IMR-90 (cell line): ENCODE measurements around the gene FKBP1B. TPM values are rescaled to one million over a fixed set of nuclear protein-coding genes. Genes with fewer than 3 reads are reported as not detected.
"Not testable (repeated sequence)": the region's sequence is repeated elsewhere in the genome, so short reads cannot be mapped to it uniquely, and the experiment has no call there.

Experiments used
- ATAC-seq: fragments of 200-7000 bp; cut with Tn5 transposase; 2 replicates; pipeline ENCODE4 v1.9.1; 2020; ENCODE audit warnings: low read depth, mild to moderate bottlenecking, moderate library complexity
- BruUV-seq: library from RNA; stranded (reverse); fragments of 400-500 nt; replicated peaks from 2 replicates; lab custom pipeline; 2021; lab: Mats Ljungman, UMichigan
- CTCF ChIA-PET: fragments of 300-600 bp; formaldehyde crosslinking; extraction: SDS; loops from one replicate; lab custom pipeline; 2021; ENCODE audit warnings: antibody characterized with exemption; lab: Yijun Ruan, JAX
- POLR2A ChIA-PET: fragments of 300-600 bp; sonication (Branson Sonifier 250); formaldehyde crosslinking; loops from one replicate; lab custom pipeline; 2022; ENCODE audit warnings: antibody characterized with exemption; ENCODE audit not compliant: unreplicated experiment; lab: Charles Lee
- DNase-seq: peaks from one replicate; pipeline ENCODE4 v3.0.0; 2013
- H2AFZ ChIP-seq: replicated peaks from 2 replicates; pipeline ENCODE3; 2013; ENCODE audit warnings: low read length, mild to moderate bottlenecking; ENCODE audit not compliant: poor library complexity
- H2AK5ac ChIP-seq: 2 replicates; pipeline ENCODE4 v1.6.1; 2013; ENCODE audit warnings: low read depth, low read length, inconsistent platforms
- H2AK9ac ChIP-seq: replicated peaks from 2 replicates; pipeline ENCODE3; 2013; ENCODE audit warnings: mild to moderate bottlenecking, low read depth, low read length, moderate library complexity; ENCODE audit not compliant: poor library complexity
- H2BK120ac ChIP-seq: 2 replicates; pipeline ENCODE4 v1.6.1; 2013; ENCODE audit warnings: low read depth, low read length, inconsistent platforms
- H2BK15ac ChIP-seq: 3 replicates; pipeline ENCODE4 v1.6.1; 2013; ENCODE audit warnings: low read depth, low read length, inconsistent platforms
- H2BK20ac ChIP-seq: 2 replicates; pipeline ENCODE4 v1.6.1; 2013; ENCODE audit warnings: low read depth, mild to moderate bottlenecking, inconsistent platforms, low read length, moderate library complexity
- H2BK5ac ChIP-seq: 2 replicates; pipeline ENCODE4 v1.6.1; 2013; ENCODE audit warnings: mild to moderate bottlenecking, low read depth, low read length, inconsistent platforms; ENCODE audit not compliant: poor library complexity, severe bottlenecking
- H3K14ac ChIP-seq: replicated peaks from 2 replicates; pipeline ENCODE4 v1.6.1; 2013; ENCODE audit warnings: low read depth, low read length, inconsistent platforms
- H3K18ac ChIP-seq: 2 replicates; pipeline ENCODE4 v1.6.1; 2013; ENCODE audit warnings: low read depth, low read length, control low read depth
- H3K23ac ChIP-seq: 2 replicates; pipeline ENCODE4 v1.6.1; 2013; ENCODE audit warnings: low read depth, low read length, inconsistent platforms
- H3K27ac ChIP-seq: 2 replicates; pipeline ENCODE4 v1.5.1; 2013; ENCODE audit warnings: mild to moderate bottlenecking, control low read depth, low read length; ENCODE audit not compliant: insufficient read depth
- H3K27me3 ChIP-seq: 2 replicates; pipeline ENCODE4 v1.6.1; 2013; ENCODE audit warnings: low read length; ENCODE audit not compliant: control insufficient read depth, insufficient read depth
- H3K36me3 ChIP-seq: 2 replicates; pipeline ENCODE4 v1.6.1; 2013; ENCODE audit warnings: low read length, mixed read lengths; ENCODE audit not compliant: control insufficient read depth, insufficient read depth
- H3K4ac ChIP-seq: 2 replicates; pipeline ENCODE4 v1.6.1; 2013; ENCODE audit warnings: low read depth, low read length, inconsistent platforms
- H3K4me1 ChIP-seq: 2 replicates; pipeline ENCODE4 v1.6.1; 2013; ENCODE audit warnings: low read length, mixed read lengths; ENCODE audit not compliant: control insufficient read depth, insufficient read depth
- H3K4me2 ChIP-seq: 2 replicates; pipeline ENCODE4 v1.6.1; 2013; ENCODE audit warnings: low read depth, mild to moderate bottlenecking, control low read depth, low read length, moderate library complexity
- H3K4me3 ChIP-seq: 2 replicates; pipeline ENCODE4 v1.5.1; 2013; ENCODE audit warnings: low read depth, mild to moderate bottlenecking, control low read depth, low read length, moderate library complexity; ENCODE audit not compliant: insufficient read depth
- H3K56ac ChIP-seq: 2 replicates; pipeline ENCODE4 v1.6.1; 2013; ENCODE audit warnings: low read length, inconsistent platforms; ENCODE audit not compliant: insufficient read depth; ENCODE audit errors: extremely low read depth
- H3K79me1 ChIP-seq, 2 experiments: 2 replicates each; pipeline ENCODE4 v1.6.1; 2013; ENCODE audit warnings: low read length in 2 of 2, inconsistent platforms in 1 of 2, low read depth in 1 of 2
- H3K9ac ChIP-seq: 2 replicates; pipeline ENCODE4 v1.6.1; 2013; ENCODE audit warnings: low read depth, low read length, control low read depth
- H3K9me1 ChIP-seq: 2 replicates; pipeline ENCODE4 v1.6.1; 2013; ENCODE audit warnings: low read length, inconsistent platforms; ENCODE audit not compliant: insufficient read depth
- H3K9me3 ChIP-seq: 2 replicates; pipeline ENCODE4 v1.6.1; 2013; ENCODE audit warnings: low read length; ENCODE audit not compliant: control insufficient read depth, insufficient read depth
- H4K20me1 ChIP-seq: 2 replicates; pipeline ENCODE4 v1.6.1; 2013; ENCODE audit warnings: low read length, inconsistent platforms; ENCODE audit not compliant: insufficient read depth
- H4K5ac ChIP-seq: 2 replicates; pipeline ENCODE4 v1.6.1; 2013; ENCODE audit warnings: mild to moderate bottlenecking, low read depth, low read length, control low read depth
- H4K8ac ChIP-seq, 2 experiments: 2 replicates each; pipeline ENCODE4 v1.6.1; 2013; ENCODE audit warnings: low read depth in 2 of 2, low read length in 2 of 2, control low read depth in 1 of 2, inconsistent platforms in 1 of 2
- H4K91ac ChIP-seq: 2 replicates; pipeline ENCODE4 v1.6.1; 2013; ENCODE audit warnings: low read depth, low read length, inconsistent platforms; ENCODE audit not compliant: insufficient read depth
- WGBS, 2 experiments: methylation state at CpG; one replicate each; pipeline versions ENCODE4 v1.1.5 to v1.1.7; 2013; ENCODE audit warnings: missing lambda C conversion rate in 2 of 2; ENCODE audit not compliant: insufficient read length in 1 of 2; ENCODE audit errors: extremely low coverage in 2 of 2; 5-methylcytosine and 5-hydroxymethylcytosine counted together
- dilution Hi-C: fragments of 300-500 bp; cut with HindIII; formaldehyde crosslinking; loops from one replicate; pipeline ENCODE4 v1.14.3; 2018; ENCODE audit warnings: low sequenced_read_pairs; ENCODE audit not compliant: unreplicated experiment
- in situ Hi-C: fragments of 300-500 bp; cut with MboI; formaldehyde crosslinking; loops from 3 replicates; pipeline ENCODE4 v1.14.3; 2019; ENCODE audit warnings: low sequenced_read_pairs, inconsistent platforms, mixed read lengths
- intact Hi-C: fragments of 100-400 bp; cut with micrococcal nuclease; formaldehyde crosslinking; loops from 2 replicates; pipeline ENCODE4 v1.10.0; 2022
- polyA plus RNA-seq, 3 experiments: library from polyadenylated mRNA; depleted of rRNA; stranded (reverse); fragments of >200 nt; gene quantifications; 2 replicates each; pipeline ENCODE4 v1.2.3, GENCODE V29; 2012; ENCODE audit warnings: low replicate concordance in 1 of 3
- total RNA-seq: library from RNA; depleted of rRNA; stranded (reverse); fragments of >200 nt; gene quantifications from 2 replicates; pipeline ENCODE4 v1.2.3, GENCODE V29; 2012

The FKBP1B gene
- total and polyA plus RNA-seq, 2 of the 4 experiments (the other 2 are of a cell fraction), result 10.2 to 15.1 TPM

- H3K79me1 ChIP-seq, H3K23ac ChIP-seq, dilution Hi-C loops, POLR2A ChIA-PET, H3K27ac ChIP-seq, H3K4me2 ChIP-seq, ATAC-seq, H3K4me1 ChIP-seq, in situ Hi-C loops, H2AK9ac ChIP-seq, H3K4me3 ChIP-seq, H4K5ac ChIP-seq, H3K36me3 ChIP-seq, H3K18ac ChIP-seq, H4K20me1 ChIP-seq, H2BK15ac ChIP-seq, H3K4ac ChIP-seq, H2BK20ac ChIP-seq, H3K9ac ChIP-seq, H2AK5ac ChIP-seq, H3K27me3 ChIP-seq, H2AFZ ChIP-seq, DNase-seq, H4K8ac ChIP-seq, H3K9me3 ChIP-seq, BruUV-seq, H2BK5ac ChIP-seq, H3K9me1 ChIP-seq, H2BK120ac ChIP-seq, H3K14ac ChIP-seq, H4K91ac ChIP-seq, intact Hi-C loops, H3K56ac ChIP-seq: not testable (repeated sequence)
- CTCF ChIA-PET, result interaction anchor here (1.5 kb wide), 1 partner anchor 25 kb away, joined by 3 read pairs; the partner anchor contains the start of gene TP53I3
- no CpG with 5 or more reads among the region's 1 CpG for WGBS, 2 experiments
Observed at GRCh38 chr2:24109431-24109830, 59.9 kb downstream of the FKBP1B start.
